ENCODE measurements around the gene AFMID.

Gene AFMID

GRCh38 chr17:78204387-78205123 lies 17.4 kb downstream of the AFMID start:
- no peak overlapping the region for H3K18ac ChIP-seq (ENCODE audit: low read depth in 1 of 2, low read length in 2 of 2)
- H3K4ac ChIP-seq (ENCODE audit: low read depth in 1 of 2, low read length in 2 of 2), result no peak overlapping the region
- H4K91ac ChIP-seq (ENCODE audit: low read length), result no peak overlapping the region
- H3K36me3 ChIP-seq (ENCODE audit: control insufficient read depth in 1 of 2, insufficient read depth in 2 of 2, low read depth in 1 of 2, low read length in 2 of 2), result peaks cover 0 to 34% of the 10 kb centered on the region in 2 experiments
- H3K9me3 ChIP-seq (ENCODE audit: control insufficient read depth, low read length), result no peaks in the 10 kb centered on the region
- H3K4me2 ChIP-seq (ENCODE audit: low read length, poor library complexity, severe bottlenecking), result no peak overlapping the region
- no peak overlapping the region for H3K14ac ChIP-seq (ENCODE audit: low read length in 2 of 2)
- H3K27me3 ChIP-seq (ENCODE audit: control insufficient read depth in 1 of 2, insufficient read depth in 1 of 2, low read length in 2 of 2), result no peaks in the 10 kb centered on the region
- no peak for DNase-seq
- H2BK120ac ChIP-seq (ENCODE audit: low read depth, low read length), result no peak overlapping the region
- H3K4me3 ChIP-seq (ENCODE audit: insufficient read depth in 1 of 2, low read depth in 1 of 2, low read length in 2 of 2), result no peak overlapping the region
- H2BK5ac ChIP-seq (ENCODE audit: low read depth, low read length, poor library complexity, severe bottlenecking), result no peak overlapping the region
- H3K23ac ChIP-seq (ENCODE audit: low read length in 2 of 2), result no peak overlapping the region
- 97% methylated on average over 22 of the region's 22 CpGs for WGBS
- no peak overlapping the region for H2AFZ ChIP-seq (ENCODE audit: low read depth, low read length)
- no peak overlapping the region for H4K8ac ChIP-seq (ENCODE audit: low read length)
- H2BK12ac ChIP-seq (ENCODE audit: low read length in 2 of 2), result no peak overlapping the region
- no peak overlapping the region for H2BK15ac ChIP-seq (ENCODE audit: low read depth, poor library complexity, severe bottlenecking)
- H3K27ac ChIP-seq (ENCODE audit: low read length, poor library complexity, severe bottlenecking), result no peak overlapping the region
- no peak overlapping the region for H2AK5ac ChIP-seq (ENCODE audit: low read length, severe bottlenecking)
- H3K79me1 ChIP-seq (replicated peaks; ENCODE audit: low read length, poor library complexity, severe bottlenecking), result peaks cover 2% of the 10 kb centered on the region
- H3K4me1 ChIP-seq (ENCODE audit: control insufficient read depth, insufficient read depth, low read depth, low read length), result no peaks in the 10 kb centered on the region
- H3K9ac ChIP-seq (ENCODE audit: low read length), result no peak overlapping the region

DNA sequence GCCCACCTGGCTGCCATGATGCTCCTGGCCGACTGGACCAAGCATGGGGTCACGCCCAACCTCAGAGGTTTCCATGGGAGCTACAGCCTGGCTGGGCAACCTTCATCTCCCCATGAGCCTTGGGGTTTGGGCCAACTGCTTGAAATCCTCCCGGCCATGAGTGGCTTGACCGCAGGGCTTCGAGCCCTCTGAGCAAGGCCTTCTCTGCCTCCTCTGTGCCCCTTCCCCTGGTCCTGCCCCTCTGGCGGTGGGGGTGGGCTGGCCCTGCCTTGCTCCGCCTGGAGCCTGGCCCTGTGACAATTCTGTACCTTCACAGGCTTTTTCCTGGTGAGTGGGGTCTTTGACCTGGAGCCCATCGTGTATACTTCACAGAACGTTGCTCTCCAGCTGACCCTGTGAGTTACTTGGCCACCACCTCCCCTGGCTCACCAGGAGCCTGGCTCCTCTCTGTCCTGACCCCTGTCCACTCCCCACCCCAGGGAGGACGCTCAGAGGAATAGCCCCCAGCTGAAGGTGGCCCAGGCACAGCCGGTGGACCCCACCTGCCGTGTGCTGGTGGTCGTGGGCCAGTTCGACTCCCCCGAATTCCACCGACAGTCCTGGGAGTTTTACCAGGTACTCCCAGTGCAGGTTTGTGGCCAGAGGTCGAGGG lies 18.1 kb downstream of the AFMID start:
- no peak overlapping the region for H3K18ac ChIP-seq (ENCODE audit: low read depth in 1 of 2, low read length in 2 of 2)
- DNase-seq, result no peak
- H3K4me2 ChIP-seq (ENCODE audit: low read length, poor library complexity, severe bottlenecking), result no peak overlapping the region
- H3K4me3 ChIP-seq (ENCODE audit: insufficient read depth in 1 of 2, low read depth in 1 of 2, low read length in 2 of 2), result no peak overlapping the region
- H4K91ac ChIP-seq (ENCODE audit: low read length), result no peak overlapping the region
- 94% methylated on average over 17 of the region's 17 CpGs for WGBS
- no peaks in the 10 kb centered on the region for H3K9me3 ChIP-seq (ENCODE audit: control insufficient read depth, low read length)
- H4K8ac ChIP-seq (ENCODE audit: low read length), result no peak overlapping the region
- H3K4me1 ChIP-seq (ENCODE audit: control insufficient read depth, insufficient read depth, low read depth, low read length), result no peaks in the 10 kb centered on the region
- H2BK5ac ChIP-seq (ENCODE audit: low read depth, low read length, poor library complexity, severe bottlenecking), result no peak overlapping the region
- no peak overlapping the region for H3K14ac ChIP-seq (ENCODE audit: low read length in 2 of 2)
- no peak overlapping the region for H3K4ac ChIP-seq (ENCODE audit: low read depth in 1 of 2, low read length in 2 of 2)
- H3K23ac ChIP-seq (ENCODE audit: low read length in 2 of 2), result no peak overlapping the region
- H3K79me1 ChIP-seq (replicated peaks; ENCODE audit: low read length, poor library complexity, severe bottlenecking), result no peaks in the 10 kb centered on the region
- H2BK120ac ChIP-seq (ENCODE audit: low read depth, low read length), result no peak overlapping the region
- peaks cover 0 to 32% of the 10 kb centered on the region in 2 experiments for H3K36me3 ChIP-seq (ENCODE audit: control insufficient read depth in 1 of 2, insufficient read depth in 2 of 2, low read depth in 1 of 2, low read length in 2 of 2)
- no peak overlapping the region for H2AFZ ChIP-seq (ENCODE audit: low read depth, low read length)
- H2BK12ac ChIP-seq (ENCODE audit: low read length in 2 of 2), result no peak overlapping the region
- no peak overlapping the region for H2BK15ac ChIP-seq (ENCODE audit: low read depth, poor library complexity, severe bottlenecking)
- no peak overlapping the region for H2AK5ac ChIP-seq (ENCODE audit: low read length, severe bottlenecking)
- H3K9ac ChIP-seq (ENCODE audit: low read length), result no peak overlapping the region
- no peak overlapping the region for H3K27ac ChIP-seq (ENCODE audit: low read length, poor library complexity, severe bottlenecking)
- no peaks in the 10 kb centered on the region for H3K27me3 ChIP-seq (ENCODE audit: control insufficient read depth in 1 of 2, insufficient read depth in 1 of 2, low read length in 2 of 2)

- Histone ChIP-seq H4K8ac (ENCODE audit: low read length) (no peak overlapping the region), H3K9ac (ENCODE audit: low read length) (no peak overlapping the region), H3K27ac (ENCODE audit: low read length, poor library complexity, severe bottlenecking) (no peak overlapping the region), H3K9me3 (ENCODE audit: control insufficient read depth, low read length) (no peaks in the 10 kb centered on the region), H3K79me1 (replicated peaks; ENCODE audit: low read length, poor library complexity, severe bottlenecking) (no peaks in the 10 kb centered on the region), H3K4me3 (ENCODE audit: insufficient read depth in 1 of 2, low read depth in 1 of 2, low read length in 2 of 2) (no peak overlapping the region), H3K4ac (ENCODE audit: low read depth in 1 of 2, low read length in 2 of 2) (no peak overlapping the region), H2AFZ (ENCODE audit: low read depth, low read length) (no peak overlapping the region), H2BK5ac (ENCODE audit: low read depth, low read length, poor library complexity, severe bottlenecking) (no peak overlapping the region), H2BK120ac (ENCODE audit: low read depth, low read length) (no peak overlapping the region), H3K4me1 (ENCODE audit: control insufficient read depth, insufficient read depth, low read depth, low read length) (no peaks in the 10 kb centered on the region), H2BK15ac (ENCODE audit: low read depth, poor library complexity, severe bottlenecking) (no peak overlapping the region), H3K36me3 (ENCODE audit: control insufficient read depth in 1 of 2, insufficient read depth in 2 of 2, low read depth in 1 of 2, low read length in 2 of 2) (peaks cover 0 to 32% of the 10 kb centered on the region in 2 experiments), H3K14ac (ENCODE audit: low read length in 2 of 2) (no peak overlapping the region), H3K27me3 (ENCODE audit: control insufficient read depth in 1 of 2, insufficient read depth in 1 of 2, low read length in 2 of 2) (no peaks in the 10 kb centered on the region), H3K23ac (ENCODE audit: low read length in 2 of 2) (no peak overlapping the region), H2AK5ac (ENCODE audit: low read length, severe bottlenecking) (no peak overlapping the region), H2BK12ac (ENCODE audit: low read length in 2 of 2) (no peak overlapping the region), H3K4me2 (ENCODE audit: low read length, poor library complexity, severe bottlenecking) (no peak overlapping the region), H3K18ac (ENCODE audit: low read depth in 1 of 2, low read length in 2 of 2) (no peak overlapping the region), H4K91ac (ENCODE audit: low read length) (no peak overlapping the region)
- WGBS, result 94% methylated on average over 7 of the region's 7 CpGs
- no peak for DNase-seq
Measured at GRCh38 chr17:78206298-78206697, 19.1 kb downstream of the AFMID start.

DNA sequence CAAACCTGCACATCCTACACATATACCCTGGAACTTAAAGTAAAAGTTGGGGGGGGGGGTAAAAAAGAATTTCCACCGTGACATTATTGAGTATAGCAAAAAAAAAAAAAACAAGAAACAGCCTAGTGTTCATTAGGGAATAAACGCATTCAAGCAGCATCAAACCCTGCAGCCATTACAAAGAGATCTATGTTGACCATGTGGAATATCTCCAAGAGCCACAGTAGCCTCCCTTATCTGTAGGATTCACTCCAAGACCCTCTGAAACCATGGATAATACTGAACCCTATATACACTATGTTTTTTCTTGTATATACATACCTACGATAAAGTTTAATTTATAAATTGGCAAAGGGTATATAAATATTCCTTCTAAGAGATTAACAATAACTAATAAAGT lies 21.3 kb downstream of the AFMID start:
- no peak overlapping the region for H3K14ac ChIP-seq (ENCODE audit: low read length in 2 of 2)

More for the DNA sequence above, 21.3 kb downstream of the AFMID start:
- no peak overlapping the region for H3K18ac ChIP-seq (ENCODE audit: low read depth in 1 of 2, low read length in 2 of 2)
- H2BK12ac ChIP-seq (ENCODE audit: low read length in 2 of 2), result no peak overlapping the region
- H3K9ac ChIP-seq (ENCODE audit: low read length), result no peak overlapping the region
- H2BK15ac ChIP-seq (ENCODE audit: low read depth, poor library complexity, severe bottlenecking), result no peak overlapping the region
- H4K91ac ChIP-seq (ENCODE audit: low read length), result no peak overlapping the region
- no peak overlapping the region for H3K27ac ChIP-seq (ENCODE audit: low read length, poor library complexity, severe bottlenecking)
- peaks cover 0 to 28% of the 10 kb centered on the region in 2 experiments for H3K36me3 ChIP-seq (ENCODE audit: control insufficient read depth in 1 of 2, insufficient read depth in 2 of 2, low read depth in 1 of 2, low read length in 2 of 2)
- H3K4me3 ChIP-seq (ENCODE audit: insufficient read depth in 1 of 2, low read depth in 1 of 2, low read length in 2 of 2), result no peak overlapping the region
- H4K8ac ChIP-seq (ENCODE audit: low read length), result no peak overlapping the region
- H3K4me1 ChIP-seq (ENCODE audit: control insufficient read depth, insufficient read depth, low read depth, low read length), result no peaks in the 10 kb centered on the region
- no peak overlapping the region for H3K4ac ChIP-seq (ENCODE audit: low read depth in 1 of 2, low read length in 2 of 2)
- no peak overlapping the region for H2BK120ac ChIP-seq (ENCODE audit: low read depth, low read length)
- no peak overlapping the region for H3K4me2 ChIP-seq (ENCODE audit: low read length, poor library complexity, severe bottlenecking)
- 100% methylated on average over 1 of the region's 3 CpGs for WGBS
- H2AFZ ChIP-seq (ENCODE audit: low read depth, low read length), result no peak overlapping the region
- no peak overlapping the region for H3K23ac ChIP-seq (ENCODE audit: low read length in 2 of 2)
- no peaks in the 10 kb centered on the region for H3K27me3 ChIP-seq (ENCODE audit: control insufficient read depth in 1 of 2, insufficient read depth in 1 of 2, low read length in 2 of 2)
- H2AK5ac ChIP-seq (ENCODE audit: low read length, severe bottlenecking), result no peak overlapping the region
- no peaks in the 10 kb centered on the region for H3K79me1 ChIP-seq (replicated peaks; ENCODE audit: low read length, poor library complexity, severe bottlenecking)
- no peak overlapping the region for H2BK5ac ChIP-seq (ENCODE audit: low read depth, low read length, poor library complexity, severe bottlenecking)
- DNase-seq, result no peak
- no peaks in the 10 kb centered on the region for H3K9me3 ChIP-seq (ENCODE audit: control insufficient read depth, low read length)
